ENCODE data around the gene STX7. TPM values are rescaled to one million over a fixed set of nuclear protein-coding genes. Genes with fewer than 3 reads are reported as not detected.

Gene STX7
- total RNA-seq, 2 donors from 2014 or later, result 13.5 to 24.6 TPM

GRCh38 chr6:132456700-132457143 lies 56.2 kb downstream of the STX7 start:
- DNase-seq, result peak in 3 of 4 donors; percentile 9 to 27 (median 12)
- 83 to 84% methylated on average over 4 of the region's 4 CpGs for WGBS, 2 donors
- peaks cover 0 to 10% of the 10 kb centered on the region in 2 donors for H3K36me3 ChIP-seq (replicated peaks in 1 of 2; ENCODE audit: insufficient read depth in 1 of 2, low read depth in 2 of 2)

GRCh38 chr6:132446855-132447241 lies 66.1 kb downstream of the STX7 start:
- no peak overlapping the region for H3K4me3 ChIP-seq
- H3K36me3 ChIP-seq (replicated peaks in 1 of 2; ENCODE audit: insufficient read depth in 1 of 2, low read depth in 2 of 2), result no peaks in the 10 kb centered on the region
- TF ChIP-seq, protein P1, sequence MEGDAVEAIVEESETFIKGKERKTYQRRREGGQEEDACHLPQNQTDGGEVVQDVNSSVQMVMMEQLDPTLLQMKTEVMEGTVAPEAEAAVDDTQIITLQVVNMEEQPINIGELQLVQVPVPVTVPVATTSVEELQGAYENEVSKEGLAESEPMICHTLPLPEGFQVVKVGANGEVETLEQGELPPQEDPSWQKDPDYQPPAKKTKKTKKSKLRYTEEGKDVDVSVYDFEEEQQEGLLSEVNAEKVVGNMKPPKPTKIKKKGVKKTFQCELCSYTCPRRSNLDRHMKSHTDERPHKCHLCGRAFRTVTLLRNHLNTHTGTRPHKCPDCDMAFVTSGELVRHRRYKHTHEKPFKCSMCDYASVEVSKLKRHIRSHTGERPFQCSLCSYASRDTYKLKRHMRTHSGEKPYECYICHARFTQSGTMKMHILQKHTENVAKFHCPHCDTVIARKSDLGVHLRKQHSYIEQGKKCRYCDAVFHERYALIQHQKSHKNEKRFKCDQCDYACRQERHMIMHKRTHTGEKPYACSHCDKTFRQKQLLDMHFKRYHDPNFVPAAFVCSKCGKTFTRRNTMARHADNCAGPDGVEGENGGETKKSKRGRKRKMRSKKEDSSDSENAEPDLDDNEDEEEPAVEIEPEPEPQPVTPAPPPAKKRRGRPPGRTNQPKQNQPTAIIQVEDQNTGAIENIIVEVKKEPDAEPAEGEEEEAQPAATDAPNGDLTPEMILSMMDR (IDR thresholded peaks at IDR 0.05), result no peak
- no peak for TF ChIP-seq POLR2A (IDR thresholded peaks at IDR 0.05)
- intact Hi-C loops (cut with DNase I), result no loop called here
- no peak overlapping the region for H3K27ac ChIP-seq
- peaks cover 0 to 8% (median 0%) of the 10 kb centered on the region in 3 donors for H3K9me3 ChIP-seq
- 90 to 91% methylated on average over 5 of the region's 5 CpGs for WGBS, 2 donors
- ATAC-seq (no peak), DNase-seq (no peak)
- no peaks in the 10 kb centered on the region for H3K27me3 ChIP-seq
- no peaks in the 10 kb centered on the region for H3K4me1 ChIP-seq

More at GRCh38 chr6:132456700-132457143, 56.2 kb downstream of the STX7 start:
- H3K9me3 ChIP-seq, result no peaks in the 10 kb centered on the region
- H3K4me1 ChIP-seq, result no peaks in the 10 kb centered on the region
- TF ChIP-seq, protein P1 (IDR thresholded peaks at IDR 0.05), result no peak
- TF ChIP-seq POLR2A (IDR thresholded peaks at IDR 0.05), result no peak
- no peak overlapping the region for H3K4me3 ChIP-seq
- no peak for ATAC-seq
- H3K27me3 ChIP-seq, result no peaks in the 10 kb centered on the region
- intact Hi-C loops (cut with DNase I), result no loop called here
- no peak overlapping the region for H3K27ac ChIP-seq

DNA sequence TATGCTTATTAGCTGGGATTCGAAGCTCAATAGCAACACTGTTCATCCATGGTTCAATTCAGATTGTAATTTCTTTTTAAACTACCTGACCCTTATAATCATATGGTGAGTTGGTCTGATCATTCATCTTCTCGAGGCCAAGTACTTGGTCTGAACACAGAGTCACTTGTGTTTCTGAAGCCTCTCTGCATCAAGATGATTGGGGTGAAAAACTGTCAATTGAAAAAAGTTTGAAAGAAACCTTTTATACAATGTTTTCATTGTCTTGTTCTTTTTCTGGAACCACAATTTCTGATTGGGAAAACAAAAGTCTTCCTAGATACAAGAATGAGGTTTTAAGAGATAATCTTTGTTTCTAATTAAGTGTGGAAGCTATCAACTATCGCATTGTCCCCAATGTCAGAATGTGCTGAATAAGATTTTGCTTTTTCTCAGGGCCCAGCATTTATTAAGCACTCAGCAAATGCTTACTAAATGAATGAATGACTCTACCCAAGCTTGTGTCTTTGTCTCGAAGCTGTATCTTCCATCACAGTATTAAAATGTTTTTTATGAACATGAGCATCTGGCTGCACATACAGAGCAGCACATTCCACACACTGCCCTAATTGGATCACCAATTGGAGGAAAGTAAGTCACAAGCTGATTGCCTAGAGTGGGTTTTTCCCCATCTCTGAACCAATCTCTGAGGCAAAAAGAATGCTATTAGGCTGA lies 66.6 kb downstream of the STX7 start:
- Histone ChIP-seq H3K9me3 (peaks cover 0 to 8% (median 0%) of the 10 kb centered on the region in 3 donors), H3K36me3 (replicated peaks in 1 of 2; ENCODE audit: insufficient read depth in 1 of 2, low read depth in 2 of 2) (no peaks in the 10 kb centered on the region), H3K4me1 (no peaks in the 10 kb centered on the region), H3K27me3 (no peaks in the 10 kb centered on the region), H3K4me3 (no peak overlapping the region), H3K27ac (no peak overlapping the region)
- ATAC-seq, result no peak
- intact Hi-C loops (cut with DNase I), result no loop called here
- WGBS, 2 donors, result 73 to 75% methylated on average over 4 of the region's 4 CpGs
- TF ChIP-seq, protein P1 (IDR thresholded peaks at IDR 0.05), result no peak
- no peak for TF ChIP-seq POLR2A (IDR thresholded peaks at IDR 0.05)
- DNase-seq, result no peak

GRCh38 chr6:132445201-132445951 lies 67.5 kb downstream of the STX7 start:
- Histone ChIP-seq H3K9me3 (peaks cover 0 to 8% (median 0%) of the 10 kb centered on the region in 3 donors), H3K27me3 (no peaks in the 10 kb centered on the region), H3K4me3 (no peak overlapping the region), H3K4me1 (no peaks in the 10 kb centered on the region), H3K27ac (no peak overlapping the region), H3K36me3 (replicated peaks in 1 of 2; ENCODE audit: insufficient read depth in 1 of 2, low read depth in 2 of 2) (no peaks in the 10 kb centered on the region)
- TF ChIP-seq, protein P1 (IDR thresholded peaks at IDR 0.05), result no peak
- no peak for TF ChIP-seq POLR2A (IDR thresholded peaks at IDR 0.05)
- ATAC-seq, result no peak
- intact Hi-C loops (cut with DNase I), result no loop called here
- WGBS, 2 donors, result 88 to 89% methylated on average over 3 of the region's 3 CpGs
- DNase-seq, result no peak
